Measurements from ENCODE around the gene YPEL1. TPM values are rescaled to one million over a fixed set of nuclear protein-coding genes. Genes with fewer than 3 reads are reported as not detected.

The YPEL1 gene
- total and polyA plus RNA-seq, 10 of the 15 experiments (the other 5 are each of a cell fraction or from before 2014, with no cell fraction given): 0.13 to 5.0 (median 1.6) TPM

DNA sequence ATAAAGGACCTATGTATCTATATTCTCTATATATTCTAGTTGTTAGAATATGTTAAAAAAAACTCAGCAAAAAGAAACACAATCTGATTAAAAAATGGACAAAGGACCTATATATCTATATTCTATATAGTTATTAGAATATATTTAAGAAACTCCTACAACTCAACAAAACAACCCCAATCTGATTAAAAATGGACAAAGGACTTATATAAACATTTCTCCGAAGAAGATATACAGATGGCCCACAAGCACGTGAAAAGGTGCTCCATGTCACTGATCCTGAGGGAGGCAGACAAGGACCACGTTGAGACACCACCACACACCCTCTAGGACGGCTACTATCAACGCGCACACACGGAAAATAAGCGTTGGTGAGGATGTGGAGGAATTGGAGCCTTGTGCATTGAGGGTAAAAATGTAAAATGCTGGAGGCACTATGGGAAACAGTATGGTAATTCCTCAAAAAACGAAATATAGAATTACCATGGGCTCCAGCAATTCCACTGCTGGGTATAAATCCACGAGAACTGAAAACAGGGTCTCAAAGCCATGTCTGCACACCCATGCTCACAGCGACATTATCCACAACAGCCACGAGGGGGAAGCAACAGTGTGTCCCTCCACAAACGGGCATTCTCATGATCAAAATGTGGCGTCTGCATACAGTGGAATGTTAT lies 22.7 kb downstream of the YPEL1 start (continued):
- TF ChIP-seq IRF4 (IDR thresholded peaks at IDR 0.05; ENCODE audit: low read depth, low read length): no peak
- TF ChIP-seq IKZF2 (IDR thresholded peaks at IDR 0.05): 0 out of 4 replicates have a peak, but pooled peaks of 1 of the 2 experiments have one; percentile 15
- TF ChIP-seq NFYB (IDR thresholded peaks at IDR 0.05; ENCODE audit: insufficient read depth, low read depth, low read length): no peak
- peak; percentile 85 for TF ChIP-seq SMC3 (IDR thresholded peaks at IDR 0.05; ENCODE audit: borderline replicate concordance, low read length)
- no peak for TF ChIP-seq ZNF24 (IDR thresholded peaks at IDR 0.05)
- no peak for TF ChIP-seq CREB1 (IDR thresholded peaks at IDR 0.05; ENCODE audit: low read depth)
- no peak for TF ChIP-seq SREBF2 (IDR thresholded peaks at IDR 0.05; ENCODE audit: low read length)
- no peak for TF ChIP-seq CEBPB (IDR thresholded peaks at IDR 0.05; ENCODE audit: borderline replicate concordance in 1 of 2, low read depth in 2 of 2, low read length in 2 of 2)
- TF ChIP-seq ASH2L (IDR thresholded peaks at IDR 0.05; ENCODE audit: borderline replicate concordance, low read depth): no peak
- no peak for TF ChIP-seq MTA2 (IDR thresholded peaks at IDR 0.05; ENCODE audit: low read depth)

DNA sequence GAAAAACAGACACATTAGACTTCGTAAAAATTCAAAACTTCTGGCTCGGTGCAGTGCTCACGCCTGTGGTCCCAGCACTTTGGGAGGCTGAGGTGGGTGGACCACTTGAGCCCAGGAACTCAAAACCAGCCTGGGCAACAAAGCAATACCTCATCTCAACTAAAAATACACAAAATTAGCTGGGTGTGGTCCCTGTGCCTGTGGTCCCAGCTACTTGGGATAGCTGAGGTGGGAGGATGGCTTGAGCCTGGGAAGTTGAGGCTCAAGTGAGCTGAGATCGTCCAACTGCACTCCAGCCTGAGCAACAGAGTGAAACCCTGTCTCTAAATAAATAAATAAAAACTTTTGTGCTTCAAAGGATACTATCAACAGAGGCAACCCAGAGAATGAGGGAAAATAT lies 23.7 kb downstream of the YPEL1 start:
- ChIA-PET POLR2A (interaction anchor here (0.6 kb wide), 1 partner anchor 169 kb away, joined by 3 read pairs; no protein-coding TSS in a partner anchor), SMC1A (ENCODE audit: uncharacterized antibody, unreplicated experiment) (interaction anchor here (1.0 to 1.7 kb wide), 3 partner anchors 51 to 227 kb away, joined by 3 to 5 read pairs (median 4); no protein-coding TSS in a partner anchor), CTCF (interaction anchor here (0.7 to 4.6 kb wide), 3 partner anchors 105 to 225 kb away, joined by 3 to 36 read pairs (median 4); no protein-coding TSS in a partner anchor), RAD21 (ENCODE audit: unreplicated experiment) (interaction anchor here (0.6 to 0.7 kb wide), 2 partner anchors 227 to 1302 kb away, joined by 3 read pairs; no protein-coding TSS in a partner anchor)
- Histone ChIP-seq H4K20me1 (ENCODE audit: control insufficient read depth, insufficient read depth) (no peaks in the 10 kb centered on the region), H3K36me3 (ENCODE audit: control insufficient read depth in 2 of 2, insufficient read depth in 2 of 2, low read length in 1 of 2) (no peaks in the 10 kb centered on the region), H3K9me3 (replicated peaks; ENCODE audit: control insufficient read depth, insufficient read depth, low read length) (no peaks in the 10 kb centered on the region), H3K4me1 (ENCODE audit: control insufficient read depth, insufficient read depth, low read length) (no peaks in the 10 kb centered on the region), H3K4me3 (no peak overlapping the region), H3K27ac (ENCODE audit: control insufficient read depth, insufficient read depth) (no peak overlapping the region), H3K9ac (ENCODE audit: control insufficient read depth, insufficient read depth, low read length) (no peak overlapping the region), H3K27me3 (replicated peaks in 1 of 2; ENCODE audit: control insufficient read depth in 2 of 2, insufficient read depth in 2 of 2, low read length in 1 of 2) (no peaks in the 10 kb centered on the region), H2AFZ (ENCODE audit: control insufficient read depth, low read depth, low read length) (no peak overlapping the region), H3K4me2 (ENCODE audit: control insufficient read depth, insufficient read depth) (no peak overlapping the region), H3K79me2 (ENCODE audit: control insufficient read depth, insufficient read depth, low read length) (no peaks in the 10 kb centered on the region)
- 38% methylated on average over 4 of the region's 4 CpGs for WGBS (ENCODE audit: insufficient coverage, insufficient replicate concordance, low lambda C conversion rate, missing lambda C conversion rate)
- no TSS peak for BruUV-seq (replicated peaks)
- TF ChIP-seq, protein P1, sequence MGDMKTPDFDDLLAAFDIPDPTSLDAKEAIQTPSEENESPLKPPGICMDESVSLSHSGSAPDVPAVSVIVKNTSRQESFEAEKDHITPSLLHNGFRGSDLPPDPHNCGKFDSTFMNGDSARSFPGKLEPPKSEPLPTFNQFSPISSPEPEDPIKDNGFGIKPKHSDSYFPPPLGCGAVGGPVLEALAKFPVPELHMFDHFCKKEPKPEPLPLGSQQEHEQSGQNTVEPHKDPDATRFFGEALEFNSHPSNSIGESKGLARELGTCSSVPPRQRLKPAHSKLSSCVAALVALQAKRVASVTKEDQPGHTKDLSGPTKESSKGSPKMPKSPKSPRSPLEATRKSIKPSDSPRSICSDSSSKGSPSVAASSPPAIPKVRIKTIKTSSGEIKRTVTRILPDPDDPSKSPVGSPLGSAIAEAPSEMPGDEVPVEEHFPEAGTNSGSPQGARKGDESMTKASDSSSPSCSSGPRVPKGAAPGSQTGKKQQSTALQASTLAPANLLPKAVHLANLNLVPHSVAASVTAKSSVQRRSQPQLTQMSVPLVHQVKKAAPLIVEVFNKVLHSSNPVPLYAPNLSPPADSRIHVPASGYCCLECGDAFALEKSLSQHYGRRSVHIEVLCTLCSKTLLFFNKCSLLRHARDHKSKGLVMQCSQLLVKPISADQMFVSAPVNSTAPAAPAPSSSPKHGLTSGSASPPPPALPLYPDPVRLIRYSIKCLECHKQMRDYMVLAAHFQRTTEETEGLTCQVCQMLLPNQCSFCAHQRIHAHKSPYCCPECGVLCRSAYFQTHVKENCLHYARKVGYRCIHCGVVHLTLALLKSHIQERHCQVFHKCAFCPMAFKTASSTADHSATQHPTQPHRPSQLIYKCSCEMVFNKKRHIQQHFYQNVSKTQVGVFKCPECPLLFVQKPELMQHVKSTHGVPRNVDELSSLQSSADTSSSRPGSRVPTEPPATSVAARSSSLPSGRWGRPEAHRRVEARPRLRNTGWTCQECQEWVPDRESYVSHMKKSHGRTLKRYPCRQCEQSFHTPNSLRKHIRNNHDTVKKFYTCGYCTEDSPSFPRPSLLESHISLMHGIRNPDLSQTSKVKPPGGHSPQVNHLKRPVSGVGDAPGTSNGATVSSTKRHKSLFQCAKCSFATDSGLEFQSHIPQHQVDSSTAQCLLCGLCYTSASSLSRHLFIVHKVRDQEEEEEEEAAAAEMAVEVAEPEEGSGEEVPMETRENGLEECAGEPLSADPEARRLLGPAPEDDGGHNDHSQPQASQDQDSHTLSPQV (IDR thresholded peaks at IDR 0.05): no peak
- TF ChIP-seq, protein P2, sequence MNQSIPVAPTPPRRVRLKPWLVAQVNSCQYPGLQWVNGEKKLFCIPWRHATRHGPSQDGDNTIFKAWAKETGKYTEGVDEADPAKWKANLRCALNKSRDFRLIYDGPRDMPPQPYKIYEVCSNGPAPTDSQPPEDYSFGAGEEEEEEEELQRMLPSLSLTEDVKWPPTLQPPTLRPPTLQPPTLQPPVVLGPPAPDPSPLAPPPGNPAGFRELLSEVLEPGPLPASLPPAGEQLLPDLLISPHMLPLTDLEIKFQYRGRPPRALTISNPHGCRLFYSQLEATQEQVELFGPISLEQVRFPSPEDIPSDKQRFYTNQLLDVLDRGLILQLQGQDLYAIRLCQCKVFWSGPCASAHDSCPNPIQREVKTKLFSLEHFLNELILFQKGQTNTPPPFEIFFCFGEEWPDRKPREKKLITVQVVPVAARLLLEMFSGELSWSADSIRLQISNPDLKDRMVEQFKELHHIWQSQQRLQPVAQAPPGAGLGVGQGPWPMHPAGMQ (IDR thresholded peaks at IDR 0.05; ENCODE audit: borderline replicate concordance): no peak
- no peak for TF ChIP-seq SUZ12 (IDR thresholded peaks at IDR 0.05; ENCODE audit: unreplicated experiment)
- no peak for TF ChIP-seq CHD4 (IDR thresholded peaks at IDR 0.05)
- no peak for TF ChIP-seq SP1 (IDR thresholded peaks at IDR 0.05; ENCODE audit: low read depth, low read length)
- TF ChIP-seq GATAD2B (conservative IDR thresholded peaks at IDR 0.05; ENCODE audit: low read depth): no peak
- no peak for TF ChIP-seq SREBF1 (IDR thresholded peaks at IDR 0.05; ENCODE audit: low read length)
- FAIRE-seq (no peak), ATAC-seq (no peak), DNase-seq (ENCODE audit: low read depth, low spot score) (no peak)
- intact Hi-C loops (cut with micrococcal nuclease; ENCODE audit: unreplicated experiment) (no loop called here), in situ Hi-C loops (cut with MboI) (loop anchor here (5.0 to 25.0 kb wide), 2 partner anchors 235 to 1200 kb away; no protein-coding TSS in a partner anchor)

Measured in GM12878 (cell line).